Natural killer cell (primary cell): ENCODE measurements around the gene FYB2. TPM values are rescaled to one million over a fixed set of nuclear protein-coding genes. Genes with fewer than 3 reads are reported as not detected.

ENCODE experiments used
- ATAC-seq, 3 donors: fragments of 150-1000 bp in 2 of 3; fragments of 200-7000 bp in 1 of 3; cut with Tn5 transposase; 1 replicate in 1 of 3; 2 replicates in 2 of 3; pipeline ENCODE4 v1.10.0; 2021; ENCODE audit warnings: mild to moderate bottlenecking in 2 of 3, moderate library complexity in 2 of 3
- DNase-seq, 2 donors: peaks; one replicate each; pipeline versions ENCODE4 v3.0.0 to v3.0.0-alpha.2; 2013 to 2021; ENCODE audit warnings: mixed read lengths in 1 of 2
- H3K27ac ChIP-seq: one replicate; pipeline ENCODE4 v1.5.1; 2013; ENCODE audit warnings: mild to moderate bottlenecking, low read length
- H3K27me3 ChIP-seq: one replicate; pipeline ENCODE4 v1.6.1; 2013; ENCODE audit warnings: low read length; ENCODE audit not compliant: control insufficient read depth, insufficient read depth
- H3K36me3 ChIP-seq: one replicate; pipeline ENCODE4 v1.6.1; 2013; ENCODE audit warnings: low read length; ENCODE audit not compliant: control insufficient read depth, insufficient read depth
- H3K4me1 ChIP-seq: one replicate; pipeline ENCODE4 v1.6.1; 2013; ENCODE audit warnings: low read length; ENCODE audit not compliant: control insufficient read depth, insufficient read depth
- H3K4me3 ChIP-seq: one replicate; pipeline ENCODE4 v1.5.1; 2013; ENCODE audit warnings: low read length
- H3K9me3 ChIP-seq: one replicate; pipeline ENCODE4 v1.6.1; 2013; ENCODE audit warnings: low read length; ENCODE audit not compliant: control insufficient read depth, insufficient read depth
- H3K27ac Mint-ChIP-seq, 2 donors: one replicate each; pipeline ENCODE4 v1.8.0; 2022; ENCODE audit warnings: mild to moderate bottlenecking in 2 of 2, mixed read lengths in 2 of 2, moderate library complexity in 1 of 2
- H3K27me3 Mint-ChIP-seq, 2 donors: one replicate each; pipeline ENCODE4 v1.8.0; 2022; ENCODE audit warnings: low read depth in 2 of 2, mixed read lengths in 2 of 2
- H3K36me3 Mint-ChIP-seq: one replicate; pipeline ENCODE4 v1.8.0; 2022; ENCODE audit warnings: mixed read lengths
- H3K4me1 Mint-ChIP-seq, 2 donors: one replicate each; pipeline ENCODE4 v1.8.0; 2022; ENCODE audit warnings: mixed read lengths in 2 of 2
- H3K4me3 Mint-ChIP-seq: one replicate; pipeline ENCODE4 v1.8.0; 2022; ENCODE audit warnings: mild to moderate bottlenecking, moderate library complexity, mixed read lengths
- H3K9me3 Mint-ChIP-seq, 2 donors: one replicate each; pipeline ENCODE4 v1.8.0; 2022; ENCODE audit warnings: mixed read lengths in 2 of 2
- CTCF ChIP-seq: fragments of 200-600 bp; IDR thresholded peaks from one replicate; pipeline ENCODE4 v1.8.0; 2022; ENCODE audit warnings: antibody characterized with exemption
- WGBS: methylation state at CpG from one replicate; pipeline ENCODE4 v1.1.7; 2013; ENCODE audit warnings: missing lambda C conversion rate; ENCODE audit not compliant: insufficient coverage; 5-methylcytosine and 5-hydroxymethylcytosine counted together
- intact Hi-C: fragments of 100-400 bp; cut with micrococcal nuclease; formaldehyde crosslinking; loops from one replicate; pipeline ENCODE4 v1.14.2; 2022
- total RNA-seq, 4 donors: library from RNA; stranded (reverse); fragments of 120-200 nt in 1 of 4; gene quantifications; one replicate each; pipeline versions ENCODE4 v1.2.3 to v1.2.4, GENCODE V29; 2013 to 2022

The FYB2 gene
- total RNA-seq, 3 donors from 2014 or later (not counting 1 experiment from before 2014, with no cell fraction given): not detected

GRCh38 chr1:56856186-56856585 lies 37.0 kb upstream of the FYB2 start:
- Mint-ChIP-seq H3K27ac (no peak overlapping the region), H3K4me3 (no peak overlapping the region), H3K9me3 (peaks cover 0 to 2% of the 10 kb centered on the region in 2 donors), H3K36me3 (no peaks in the 10 kb centered on the region), H3K27me3 (peaks cover 6 to 15% of the 10 kb centered on the region in 2 donors), H3K4me1 (peaks cover 0 to 6% of the 10 kb centered on the region in 2 donors)
- DNase-seq: no peak
- no peak for TF ChIP-seq CTCF
- Histone ChIP-seq H3K4me3 (no peak overlapping the region), H3K36me3 (no peaks in the 10 kb centered on the region), H3K4me1 (no peaks in the 10 kb centered on the region), H3K27ac (no peak overlapping the region), H3K27me3 (no peaks in the 10 kb centered on the region), H3K9me3 (no peaks in the 10 kb centered on the region)
- no peak for ATAC-seq
- intact Hi-C loops: no loop called here

- no CpG with 5 or more reads among the region's 1 CpG for WGBS
- H3K36me3 Mint-ChIP-seq: no peaks in the 10 kb centered on the region
- H3K27ac Mint-ChIP-seq: no peak overlapping the region
- H3K27me3 Mint-ChIP-seq: peaks cover 0 to 10% of the 10 kb centered on the region in 2 donors
- no peak for ATAC-seq
- H3K27me3 ChIP-seq: no peaks in the 10 kb centered on the region
- H3K9me3 ChIP-seq: no peaks in the 10 kb centered on the region
- H3K36me3 ChIP-seq: no peaks in the 10 kb centered on the region
- H3K9me3 Mint-ChIP-seq: no peaks in the 10 kb centered on the region
- intact Hi-C loops: no loop called here
- H3K4me1 ChIP-seq: no peaks in the 10 kb centered on the region
- H3K4me3 Mint-ChIP-seq: no peak overlapping the region
- DNase-seq: no peak
- H3K27ac ChIP-seq: no peak overlapping the region
- TF ChIP-seq CTCF: no peak
- H3K4me3 ChIP-seq: no peak overlapping the region
- H3K4me1 Mint-ChIP-seq: peaks cover 0 to 6% of the 10 kb centered on the region in 2 donors
Observed at GRCh38 chr1:56855190-56855589, 36.0 kb upstream of the FYB2 start.

- no peak within 1 kb of the TSS for H3K27ac ChIP-seq
- H3K36me3 ChIP-seq: no peaks in the 10 kb centered on the region
- DNase-seq (no peak), ATAC-seq (no peak)
- no peaks in the 10 kb centered on the region for H3K4me1 ChIP-seq
- no peak for TF ChIP-seq CTCF
- H3K9me3 ChIP-seq: no peaks in the 10 kb centered on the region
- H3K36me3 Mint-ChIP-seq: no peaks in the 10 kb centered on the region
- H3K4me3 Mint-ChIP-seq: no peak within 1 kb of the TSS
- H3K9me3 Mint-ChIP-seq: no peaks in the 10 kb centered on the region
- WGBS: 73% methylated on average over 2 of the region's 3 CpGs
- H3K4me3 ChIP-seq: no peak within 1 kb of the TSS
- no peaks in the 10 kb centered on the region for H3K27me3 ChIP-seq
- no peak within 1 kb of the TSS for H3K27ac Mint-ChIP-seq
- intact Hi-C loops: no loop called here
- peaks cover 0 to 10% of the 10 kb centered on the region in 2 donors for H3K27me3 Mint-ChIP-seq
- peaks cover 0 to 6% of the 10 kb centered on the region in 2 donors for H3K4me1 Mint-ChIP-seq
Observed at GRCh38 chr1:56854521-56855099, 35.4 kb upstream of the FYB2 start, which contains the start of gene C8A. C8A (plus strand) TSS chr1:56854797; CDS start chr1:56854902, 105 bp downstream.

- 97% methylated on average over 1 of the region's 1 CpG for WGBS
- no peak for TF ChIP-seq CTCF
Observed at GRCh38 chr1:56852476-56852875, 33.3 kb upstream of the FYB2 start.

More at GRCh38 chr1:56852476-56852875, 33.3 kb upstream of the FYB2 start:
- DNase-seq (no peak), ATAC-seq (no peak)
- Histone ChIP-seq H3K27me3 (no peaks in the 10 kb centered on the region), H3K27ac (no peak overlapping the region), H3K4me3 (no peak overlapping the region), H3K4me1 (no peaks in the 10 kb centered on the region), H3K9me3 (no peaks in the 10 kb centered on the region), H3K36me3 (no peaks in the 10 kb centered on the region)
- H3K4me3 Mint-ChIP-seq: no peak overlapping the region
- H3K4me1 Mint-ChIP-seq: peaks cover 0 to 6% of the 10 kb centered on the region in 2 donors
- intact Hi-C loops: no loop called here
- no peak overlapping the region for H3K27ac Mint-ChIP-seq
- H3K9me3 Mint-ChIP-seq: no peaks in the 10 kb centered on the region
- H3K27me3 Mint-ChIP-seq: peaks cover 0 to 7% of the 10 kb centered on the region in 2 donors
- H3K36me3 Mint-ChIP-seq: no peaks in the 10 kb centered on the region
